ENCODE data around the gene GP1BA.

The GP1BA gene

DNA sequence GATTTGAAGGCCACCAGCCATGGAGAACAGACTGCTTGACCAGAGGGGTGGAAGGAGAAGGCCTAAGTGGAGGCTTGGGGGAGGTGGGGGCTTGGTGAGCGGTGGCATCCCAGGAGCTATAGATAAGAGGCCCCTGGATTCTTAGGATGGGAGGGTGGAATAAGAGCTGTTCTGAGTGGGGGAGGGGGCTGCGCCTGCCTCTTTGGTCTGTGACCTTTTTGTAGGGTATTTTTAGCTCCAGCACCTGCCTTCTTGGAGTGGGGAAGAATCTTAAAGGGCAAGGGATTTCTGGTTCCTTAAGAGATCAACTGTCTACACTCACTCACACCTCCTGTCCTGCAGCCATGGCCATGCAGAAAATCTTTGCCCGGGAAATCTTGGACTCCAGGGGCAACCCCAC, 19.4 kb downstream of the GP1BA start:
- DNase-seq, result no peak

DNA sequence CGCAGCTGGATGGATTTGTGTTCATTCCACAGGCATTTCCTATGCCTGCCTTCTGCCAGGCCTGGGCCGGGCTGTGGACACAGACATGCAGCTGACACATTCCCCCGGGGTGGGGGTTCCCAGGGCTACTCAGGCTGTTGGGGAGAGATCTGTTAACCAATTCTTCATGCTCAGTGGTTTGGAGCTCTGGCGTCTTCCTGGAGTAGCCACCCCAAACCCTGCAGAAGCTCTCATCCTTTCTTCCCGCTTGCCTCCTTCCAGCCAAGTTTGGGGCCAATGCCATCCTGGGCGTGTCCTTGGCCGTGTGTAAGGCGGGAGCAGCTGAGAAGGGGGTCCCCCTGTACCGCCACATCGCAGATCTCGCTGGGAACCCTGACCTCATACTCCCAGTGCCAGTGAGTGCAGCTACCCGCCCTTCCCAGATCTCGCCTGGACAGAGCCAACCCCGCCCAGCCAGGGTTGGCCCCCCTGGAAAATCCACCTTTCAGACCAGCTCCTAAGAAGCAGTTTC, 21.4 kb downstream of the GP1BA start:
- DNase-seq, result no peak

DNA sequence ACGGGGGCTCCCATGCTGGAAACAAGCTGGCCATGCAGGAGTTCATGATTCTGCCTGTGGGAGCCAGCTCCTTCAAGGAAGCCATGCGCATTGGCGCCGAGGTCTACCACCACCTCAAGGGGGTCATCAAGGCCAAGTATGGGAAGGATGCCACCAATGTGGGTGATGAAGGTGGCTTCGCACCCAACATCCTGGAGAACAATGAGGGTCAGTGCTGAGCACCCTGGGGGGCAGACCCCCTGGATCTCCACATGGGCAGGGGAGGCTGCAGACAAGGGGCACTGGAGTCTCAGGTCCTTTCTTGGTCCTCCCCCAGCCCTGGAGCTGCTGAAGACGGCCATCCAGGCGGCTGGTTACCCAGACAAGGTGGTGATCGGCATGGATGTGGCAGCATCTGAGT, 23.0 kb downstream of the GP1BA start:
- no peak for DNase-seq

DNA sequence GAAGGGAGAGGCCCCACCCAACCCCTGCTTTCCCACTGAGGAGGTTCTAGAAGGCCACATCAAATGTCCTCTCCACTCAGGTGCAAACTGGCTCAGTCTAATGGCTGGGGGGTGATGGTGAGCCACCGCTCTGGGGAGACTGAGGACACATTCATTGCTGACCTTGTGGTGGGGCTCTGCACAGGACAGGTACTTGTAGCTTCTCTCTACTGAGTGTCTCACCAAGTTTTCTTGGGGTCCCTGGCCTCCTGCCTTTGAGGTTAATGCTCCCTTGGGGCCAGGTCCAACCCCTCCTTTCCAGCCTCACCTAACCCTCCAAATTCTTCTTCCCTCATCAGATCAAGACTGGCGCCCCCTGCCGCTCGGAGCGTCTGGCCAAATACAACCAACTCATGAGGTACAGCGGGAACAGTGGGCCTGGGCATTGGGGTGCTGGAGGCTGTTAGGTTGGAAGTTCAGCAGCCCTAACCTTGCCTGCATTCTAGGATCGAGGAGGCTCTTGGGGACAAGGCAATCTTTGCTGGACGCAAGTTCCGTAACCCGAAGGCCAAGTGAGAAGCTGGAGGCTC, 24.5 kb downstream of the GP1BA start:
- DNase-seq, result peak; percentile 69

DNA sequence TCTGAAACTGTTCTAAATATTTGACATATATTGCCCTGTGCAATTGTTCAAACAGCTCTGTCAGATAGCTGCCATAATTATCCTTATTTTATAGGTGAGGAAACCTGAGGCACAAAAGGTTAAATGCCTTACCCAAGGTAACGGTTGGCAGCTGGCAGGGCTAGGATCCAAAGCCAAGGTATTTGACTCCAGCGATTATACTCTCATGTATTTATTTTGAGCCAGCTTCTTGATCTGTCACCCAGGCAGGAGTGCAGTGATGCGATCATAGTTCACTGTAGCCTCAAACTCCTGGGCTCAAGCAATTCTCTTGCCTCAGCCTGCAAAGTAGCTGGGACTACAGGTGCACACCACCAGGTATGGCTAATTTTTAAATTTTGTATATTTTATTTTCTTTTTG, 26.0 kb downstream of the GP1BA start:
- no peak for DNase-seq

DNA sequence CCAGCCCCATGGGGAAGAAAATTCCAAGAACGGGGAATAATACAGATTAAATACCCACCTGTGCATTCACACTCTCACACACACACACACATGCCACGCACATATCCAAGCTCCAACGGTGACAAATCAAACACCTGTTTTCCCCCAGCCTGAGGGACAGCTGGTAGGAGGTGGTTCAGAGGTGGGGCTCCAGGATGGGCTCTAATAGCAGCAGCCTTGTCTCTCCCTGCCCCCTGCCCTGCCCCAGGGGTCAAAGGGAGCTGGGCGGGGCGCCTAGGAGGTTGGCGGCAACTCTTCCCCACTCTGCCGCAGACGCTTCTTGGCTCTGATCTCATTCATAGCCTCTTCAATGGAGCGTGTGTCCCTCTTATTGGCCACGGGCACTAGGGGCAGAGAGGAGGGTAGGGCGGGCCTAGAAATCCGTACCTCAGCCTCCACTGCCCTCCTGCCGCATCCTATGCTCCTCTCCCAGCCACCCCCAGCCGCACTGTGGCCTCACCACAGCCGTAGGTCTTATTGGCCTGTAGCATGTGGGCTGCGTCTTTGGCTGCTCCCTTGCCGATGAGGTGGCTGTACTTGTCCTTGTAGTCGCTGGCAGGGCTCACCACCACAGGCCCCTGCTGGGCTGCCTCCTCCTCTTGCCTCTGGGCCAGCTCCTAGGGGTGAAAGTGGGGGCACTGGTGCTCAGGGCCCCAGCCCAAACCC, 27.3 kb downstream of the GP1BA start:
- DNase-seq, result no peak

DNA sequence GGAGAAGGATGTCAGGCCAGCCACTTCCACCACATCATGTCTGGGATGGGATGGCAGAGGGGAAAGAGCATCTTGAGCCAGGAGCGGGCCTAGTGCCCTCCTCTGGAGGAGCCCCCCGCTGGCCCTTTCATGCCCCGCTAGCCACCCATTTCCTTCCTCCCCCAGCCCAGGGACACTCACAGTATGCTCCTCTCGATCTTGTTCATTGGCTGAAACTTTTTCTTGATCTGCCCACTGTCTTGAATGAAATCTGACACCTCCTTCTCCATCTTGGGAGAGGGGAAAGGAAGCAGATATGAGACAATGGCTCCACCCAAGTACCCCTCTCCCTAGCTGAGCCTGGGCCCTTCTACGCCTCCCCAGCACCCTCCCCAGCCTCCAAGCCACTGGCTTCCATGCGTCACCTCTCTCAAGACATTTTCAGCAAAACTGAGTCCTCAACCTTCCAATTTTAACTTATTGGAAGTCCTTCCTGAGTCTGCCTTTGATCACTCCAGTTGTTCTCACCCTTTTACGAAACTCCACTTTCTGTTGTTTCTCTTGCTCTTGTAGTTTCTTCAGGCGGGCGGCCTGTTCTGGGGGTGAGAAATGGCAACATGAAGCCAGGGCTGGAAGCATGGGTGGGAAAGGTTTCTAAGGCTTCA, 28.3 kb downstream of the GP1BA start:
- DNase-seq, result no peak

DNA sequence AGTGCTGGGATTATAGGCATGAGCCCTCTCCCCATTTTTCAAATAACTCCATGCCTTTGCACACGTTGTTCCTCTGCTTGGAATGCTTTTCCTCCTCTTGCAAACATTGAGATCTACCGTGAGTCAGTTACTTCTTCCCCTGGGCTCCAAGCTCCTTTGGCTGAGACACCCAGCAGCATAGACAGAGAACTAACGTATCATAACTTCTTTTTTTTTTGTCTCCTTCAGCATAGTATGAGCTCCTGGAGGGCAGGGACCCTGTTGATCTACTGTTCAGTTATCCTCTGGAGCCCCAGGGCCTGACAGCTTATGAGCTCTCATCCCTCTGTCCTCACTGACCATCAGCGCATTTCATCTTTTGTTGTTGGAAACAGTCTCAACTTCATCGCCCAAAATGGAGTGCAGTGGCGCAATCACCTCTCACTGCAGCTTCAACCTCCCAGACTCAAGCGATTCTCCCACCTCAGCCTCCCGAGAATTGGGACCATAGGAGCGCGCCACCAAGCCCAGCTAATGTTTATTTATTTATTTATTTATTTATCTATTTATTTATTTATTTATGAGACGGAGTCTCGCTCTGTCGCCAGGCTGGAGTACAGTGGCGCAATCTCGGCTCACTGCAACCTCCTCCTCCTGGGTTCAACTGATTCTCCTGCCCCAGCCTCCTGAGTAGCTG, 33.4 kb downstream of the GP1BA start:
- DNase-seq, result no peak

DNA sequence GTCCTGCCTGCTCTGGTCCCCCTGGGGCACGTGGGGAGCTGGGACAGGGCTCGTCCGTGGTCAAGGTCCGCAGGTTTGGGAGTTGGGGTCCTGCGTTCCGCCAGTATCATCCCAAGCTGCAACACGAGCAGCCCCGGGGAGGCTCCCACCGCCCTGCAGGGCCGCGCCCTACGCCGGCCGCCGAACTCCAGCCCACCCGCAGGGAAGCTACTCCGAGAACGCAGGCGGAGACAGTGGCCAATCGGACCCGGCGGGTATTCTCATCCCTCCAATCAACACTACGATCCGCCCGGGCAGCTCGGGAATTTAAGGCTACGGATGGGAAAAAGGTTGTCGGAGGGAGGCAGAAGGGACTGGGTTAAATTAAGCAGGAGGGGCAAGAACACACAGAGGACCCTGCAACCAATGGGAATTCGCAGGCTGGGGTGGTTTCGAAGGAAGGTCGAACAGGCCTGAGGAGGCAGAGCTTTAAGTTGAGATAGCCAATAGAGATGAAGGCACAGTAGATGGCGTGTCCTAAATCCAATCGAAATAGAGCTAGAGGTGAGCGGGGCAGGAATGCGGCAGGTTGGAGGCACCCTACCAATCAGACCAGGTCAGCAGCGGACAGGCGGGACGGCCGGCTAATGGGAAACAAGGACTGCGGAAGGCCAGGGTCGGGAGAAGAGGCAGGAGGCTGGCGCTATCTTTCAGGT, 34.9 kb downstream of the GP1BA start:
- DNase-seq, result no peak

DNA sequence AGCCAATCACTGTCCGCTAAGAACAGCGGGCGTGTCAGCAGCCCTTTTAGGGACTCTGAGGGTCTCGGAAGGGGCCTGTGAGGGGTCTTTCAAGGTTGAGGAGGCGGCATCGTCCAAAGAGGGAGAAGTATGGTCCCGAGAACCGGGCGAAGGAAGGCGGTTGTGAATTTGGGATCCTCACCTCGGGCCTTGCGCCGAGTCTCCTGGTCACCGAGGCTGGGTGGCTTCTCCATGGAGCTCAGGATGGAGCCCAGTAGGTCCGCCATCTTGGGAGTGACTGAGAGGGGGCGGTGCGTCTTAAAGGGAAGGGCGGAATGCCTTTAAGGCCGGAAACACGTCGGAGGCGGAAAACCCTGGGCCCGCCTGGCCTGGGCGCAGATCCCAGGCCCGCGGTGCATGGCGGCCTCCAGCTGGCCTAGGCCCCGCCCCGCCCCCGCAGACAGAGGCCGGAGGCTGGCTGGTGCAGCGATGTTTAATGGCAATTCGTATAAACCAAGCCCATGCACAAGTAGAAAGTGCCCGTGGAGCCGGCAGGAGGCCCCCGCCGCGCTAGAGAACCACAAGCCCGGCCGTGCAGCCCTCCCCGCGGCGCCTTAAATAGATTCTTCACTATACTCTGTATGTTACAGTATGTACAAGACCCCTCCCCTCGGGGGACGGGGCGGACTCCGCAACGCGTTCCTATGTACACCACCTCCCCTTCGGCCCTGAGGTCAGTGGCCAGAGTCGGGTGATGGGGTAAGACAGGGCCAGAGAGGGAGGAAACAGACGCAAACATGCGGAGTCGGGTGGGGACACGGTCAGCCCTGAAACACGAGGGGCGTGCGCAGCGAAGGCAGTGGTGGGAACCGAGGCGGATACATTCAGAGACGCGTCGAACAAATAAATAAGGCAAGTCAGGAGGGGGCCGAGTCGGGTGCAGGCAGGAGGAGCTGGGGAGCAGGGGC, 35.7 kb downstream of the GP1BA start, which contains the start of gene SPAG7:
Gene SPAG7 (minus strand): TSS at position 279 of the 947 bp plus-strand sequence. CDS start 13 bp downstream, at position 266.
- peak; percentile 98 for DNase-seq

DNA sequence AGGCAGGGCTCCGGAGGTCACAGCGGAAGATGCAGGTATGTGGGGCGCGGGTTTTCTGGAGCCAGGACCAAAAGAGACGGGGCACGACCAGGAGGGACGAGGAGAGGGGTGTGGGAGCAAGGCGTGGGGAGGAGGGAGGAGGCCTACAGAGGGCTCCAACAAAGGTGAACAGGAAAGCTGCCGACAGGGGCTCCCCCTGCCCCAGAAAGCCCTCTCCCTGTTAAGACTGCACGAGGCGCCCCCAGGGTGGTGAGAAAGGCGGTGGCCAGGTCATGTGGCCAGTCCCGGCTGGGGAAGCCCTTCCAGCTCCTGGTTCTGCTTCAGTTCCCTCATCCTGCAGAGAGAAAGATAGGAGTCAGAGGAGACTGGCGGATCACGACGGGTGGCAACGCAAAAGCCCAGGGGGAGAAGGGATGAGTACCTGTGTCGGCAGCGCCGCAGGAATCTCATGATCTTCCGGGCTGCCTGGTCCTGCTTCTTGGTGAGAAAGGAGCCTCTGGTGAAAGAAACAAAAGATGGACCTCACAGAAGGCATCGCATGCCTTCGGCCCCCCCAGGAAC, 36.5 kb downstream of the GP1BA start:
- peak; percentile 83 for DNase-seq

DNA sequence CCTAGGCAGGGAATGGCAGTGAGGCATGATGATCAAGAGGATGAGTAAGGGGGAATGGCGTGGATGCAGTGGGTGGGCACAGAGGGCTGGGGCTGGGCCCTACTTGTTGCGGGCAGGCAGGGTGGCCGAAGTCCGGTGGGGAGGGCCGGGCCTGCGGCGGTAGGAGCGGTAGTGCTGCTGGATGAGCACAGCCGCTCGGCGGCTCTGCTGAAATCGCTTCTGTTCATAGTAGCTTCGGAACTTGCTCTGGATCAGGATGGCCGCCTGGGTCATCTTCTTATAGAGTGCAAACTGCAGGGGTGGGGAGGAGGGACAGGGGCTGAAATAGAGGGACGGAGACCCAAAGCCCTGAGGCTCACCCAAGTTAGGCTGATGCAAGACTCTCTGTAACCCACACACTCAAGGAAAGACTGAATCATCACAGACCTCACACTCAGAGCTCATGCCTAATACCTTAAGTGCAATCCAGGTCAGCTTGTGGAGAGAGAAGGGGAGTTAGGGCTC, 37.0 kb downstream of the GP1BA start:
- peak; percentile 88 for DNase-seq

DNA sequence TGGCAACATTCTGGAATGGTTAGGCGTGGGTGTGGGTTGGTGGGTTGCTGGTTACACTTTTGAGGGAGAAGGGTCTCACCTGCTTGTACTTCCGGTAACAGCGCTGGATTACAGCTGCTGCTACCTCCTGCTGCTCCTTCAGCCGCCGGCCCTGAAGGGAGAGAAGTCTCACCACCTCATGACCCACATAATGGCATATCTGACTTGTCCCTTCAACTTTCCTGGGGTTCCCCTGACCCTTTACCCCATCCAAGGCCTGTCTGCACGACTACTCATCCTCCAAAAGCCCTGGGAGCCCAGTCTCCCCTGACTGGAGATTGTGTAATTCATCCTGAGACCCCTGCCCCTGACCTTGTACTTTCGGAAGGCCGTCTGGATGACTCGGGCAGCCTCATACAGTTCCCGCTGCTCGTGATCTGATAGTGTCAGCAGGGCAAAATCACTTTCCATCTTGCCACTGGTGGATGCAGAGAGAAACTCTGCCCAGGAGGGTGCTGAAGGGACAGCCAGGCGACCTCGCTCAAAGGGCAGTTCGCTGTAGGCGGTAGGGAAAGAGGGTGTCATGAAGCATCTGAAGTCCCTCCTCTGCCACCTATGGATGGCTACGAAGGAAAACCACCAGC, 37.6 kb downstream of the GP1BA start:
- peak; percentile 85 for DNase-seq

DNA sequence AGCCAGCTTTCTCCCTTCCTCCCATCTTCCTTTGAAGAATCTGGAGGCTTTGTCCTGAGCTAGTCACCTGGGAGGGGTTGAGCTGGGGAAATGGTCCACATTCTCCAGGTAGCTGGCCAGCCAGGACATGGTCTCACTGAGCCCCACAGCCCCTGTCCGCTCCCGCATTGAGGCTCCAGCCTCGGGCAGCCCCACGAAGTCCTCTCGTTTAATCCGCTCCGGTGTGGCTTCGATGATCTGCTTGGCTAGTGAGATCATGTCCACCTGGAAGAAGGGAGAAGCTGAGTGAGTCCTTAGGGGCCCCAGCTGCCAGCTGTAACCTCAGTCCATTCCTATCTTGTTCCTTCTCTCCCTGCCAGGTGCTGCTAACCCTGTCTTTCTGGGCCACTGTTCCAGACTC, 38.2 kb downstream of the GP1BA start:
- no peak for DNase-seq

DNA sequence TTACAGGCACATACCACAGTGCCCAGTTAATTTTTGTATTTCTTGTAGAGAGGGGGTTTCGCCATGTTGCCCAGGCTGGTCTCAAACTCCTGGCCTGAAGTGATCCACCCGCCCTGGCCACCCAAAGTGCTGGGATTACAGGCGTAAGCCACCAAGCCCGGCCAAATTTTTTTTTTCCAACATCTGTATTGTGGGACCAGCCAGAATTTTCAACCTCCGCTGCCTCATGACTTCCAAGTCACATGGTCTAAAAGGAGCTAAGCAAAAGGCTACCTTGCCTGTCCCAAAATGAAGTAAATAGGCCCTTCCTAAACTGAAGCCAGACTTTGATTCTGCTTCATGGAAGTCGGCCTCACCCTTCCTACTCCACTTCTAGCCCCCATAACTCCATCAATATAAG, 39.7 kb downstream of the GP1BA start:
- DNase-seq, result no peak

DNA sequence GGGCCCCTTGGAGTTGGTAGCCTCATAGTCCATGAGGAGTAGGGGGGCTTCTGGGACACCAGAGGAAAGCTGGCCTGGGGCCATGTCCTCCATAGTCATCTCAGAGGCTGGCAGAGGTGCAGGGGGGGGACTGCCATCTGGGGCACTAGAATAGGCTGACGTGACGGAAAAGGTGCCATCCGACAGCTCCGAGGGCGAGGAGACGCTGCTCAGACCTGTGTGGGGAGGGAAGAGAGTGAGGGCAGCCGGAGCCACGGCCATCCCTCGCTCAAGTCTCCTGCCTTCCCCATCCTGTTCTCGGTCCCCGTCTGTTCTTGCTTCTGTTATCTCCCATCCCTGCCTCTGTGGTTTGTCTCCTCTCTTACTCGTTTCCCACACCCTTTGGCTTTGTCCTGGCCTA, 40.2 kb downstream of the GP1BA start:
- DNase-seq, result no peak

DNA sequence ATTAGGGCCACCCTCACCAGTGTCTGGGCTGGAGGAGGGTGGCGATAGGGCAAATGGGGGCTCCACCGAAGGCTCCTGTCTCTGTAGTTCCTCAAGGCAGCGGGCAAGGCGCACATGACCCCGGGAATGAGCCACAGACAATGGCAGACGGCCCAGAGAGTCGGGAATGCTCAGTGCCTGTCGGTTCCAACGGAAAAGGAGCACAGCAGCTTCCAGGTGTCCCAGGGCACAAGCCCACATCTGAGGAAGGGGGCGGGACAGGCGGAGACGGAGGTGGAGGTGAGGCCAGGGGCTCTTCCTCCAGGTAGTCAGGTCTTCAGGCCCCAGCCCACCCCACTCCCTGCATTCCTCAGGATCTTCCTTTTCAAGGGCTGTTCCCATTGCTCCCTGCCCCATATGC, 40.7 kb downstream of the GP1BA start:
- DNase-seq, result no peak

DNA sequence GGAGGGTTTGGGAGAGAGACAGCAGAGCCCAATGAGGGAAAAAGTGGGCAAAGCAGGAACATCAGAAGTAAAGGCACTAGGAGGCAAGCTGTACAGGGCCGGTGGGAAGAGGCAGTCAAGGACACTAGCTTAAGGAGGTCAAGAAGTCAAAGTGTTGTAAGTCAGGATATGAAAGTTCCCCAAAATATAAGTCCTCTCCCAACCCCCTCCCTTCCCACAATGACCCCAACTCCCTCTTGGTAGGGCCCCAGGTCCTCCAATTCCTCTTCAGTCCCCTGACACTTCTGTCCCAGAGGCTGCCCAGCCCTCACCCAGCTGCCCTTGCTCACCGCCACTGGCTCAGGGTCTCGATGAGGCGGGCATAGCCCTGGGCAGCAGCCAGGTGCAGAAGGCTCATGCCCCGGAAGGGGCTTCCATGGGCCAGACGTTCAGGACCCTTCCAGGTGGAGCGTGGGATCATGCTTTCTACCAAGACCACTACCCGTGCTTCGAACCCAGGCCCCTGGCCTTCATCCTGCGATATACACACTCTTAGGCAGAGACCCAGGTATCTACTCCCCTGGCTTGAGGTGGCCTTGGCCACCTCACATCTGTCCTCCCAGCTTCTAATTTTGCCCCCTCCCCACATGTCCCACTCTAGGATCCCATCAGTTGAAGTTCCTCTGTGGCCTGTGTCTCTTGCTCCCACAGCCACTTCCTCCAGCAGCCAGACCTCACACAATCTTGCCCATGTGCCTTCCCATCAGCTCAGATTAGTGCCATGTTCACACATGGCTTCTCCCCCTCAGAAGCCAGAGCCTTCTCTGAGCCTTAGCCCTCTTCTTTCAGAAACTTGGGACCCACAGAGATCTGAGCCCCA, 41.4 kb downstream of the GP1BA start:
- DNase-seq, result no peak

DNA sequence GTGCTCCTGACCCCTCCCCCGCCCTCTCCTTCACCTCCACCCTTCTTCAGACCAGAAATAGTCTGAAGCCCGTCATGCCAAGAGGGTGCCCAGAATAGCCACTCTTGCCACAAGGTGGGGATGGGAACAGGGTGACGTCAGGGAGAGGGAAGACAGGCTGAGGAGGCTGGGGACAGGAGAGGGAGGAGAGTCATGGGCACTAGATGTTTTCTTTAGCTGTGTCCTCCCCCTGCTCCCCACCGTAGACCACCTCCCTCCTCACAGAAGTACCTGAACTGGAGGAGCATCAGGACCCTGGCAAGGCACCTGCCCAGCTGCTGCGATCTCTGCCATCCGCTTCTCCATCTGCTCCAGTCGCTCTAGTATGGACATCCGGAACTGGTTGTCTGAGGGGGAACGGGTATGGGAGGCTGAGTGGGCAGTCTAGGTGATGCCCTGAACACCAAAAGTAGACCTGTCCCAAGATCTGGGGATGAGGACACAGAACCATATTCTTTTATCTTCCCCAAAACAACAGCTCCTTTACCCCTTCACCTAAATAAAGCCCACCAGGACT, 42.1 kb downstream of the GP1BA start:
- DNase-seq, result no peak

Data from activated CD8-positive, alpha-beta memory T cell treated with anti-CD3 and anti-CD28 coated beads for 24 hours (primary cell).